Activated CD8-positive, alpha-beta memory T cell treated with anti-CD3 and anti-CD28 coated beads, Interleukin-2, amount 50 U/mL, for 24 hours (primary cell): ENCODE measurements around the gene PCCA.
"Not testable (repeated sequence)": the region's sequence is repeated elsewhere in the genome, so short reads cannot be mapped to it uniquely, and the experiment has no call there.

Source experiments
- DNase-seq: peaks from one replicate; pipeline ENCODE4 v3.0.0-alpha.2; 2020; ENCODE audit errors: extremely low read depth

The PCCA gene

GRCh38 chr13:100508996-100509395 lies 420.1 kb downstream of the PCCA start:
- DNase-seq, result no peak

DNA sequence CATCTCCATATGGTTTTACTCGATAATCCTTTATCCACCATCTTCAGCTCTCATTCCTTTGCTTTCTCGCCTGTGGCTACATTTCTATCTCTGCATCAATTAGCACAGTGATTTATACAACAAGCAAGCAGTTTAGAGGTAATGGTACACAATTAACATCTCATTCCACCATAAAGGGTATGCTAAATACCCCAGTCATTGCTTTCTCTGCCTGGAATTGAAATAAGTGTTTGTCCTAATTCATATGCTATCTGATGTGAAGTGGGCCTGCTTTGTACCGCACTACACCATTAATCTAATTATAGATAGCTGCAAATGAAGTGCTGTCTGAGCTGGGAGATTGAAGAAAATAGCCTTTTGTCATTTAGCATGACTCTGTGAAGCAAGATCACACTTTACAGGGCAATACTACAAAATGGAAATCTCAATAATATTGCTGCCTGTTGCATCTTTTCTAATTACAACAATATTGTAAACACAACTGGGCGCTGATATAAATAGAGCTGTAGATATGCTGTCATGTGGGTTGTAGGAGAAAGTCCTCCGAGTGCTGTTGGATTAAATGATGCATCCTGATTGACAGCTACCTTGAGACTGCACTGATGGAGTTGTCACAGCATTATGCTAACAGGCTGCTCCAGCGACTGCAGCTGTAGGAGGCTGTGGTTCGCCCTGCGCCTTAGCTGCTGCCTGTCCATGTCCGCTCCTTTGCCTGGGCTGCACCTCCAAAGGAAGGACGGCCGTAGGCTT lies 421.5 kb downstream of the PCCA start:
- no peak for DNase-seq

- no peak for DNase-seq
Measured at GRCh38 chr13:100511466-100511865, 422.6 kb downstream of the PCCA start.

- DNase-seq, result no peak
Measured at GRCh38 chr13:100512422-100512821, 423.5 kb downstream of the PCCA start.

DNA sequence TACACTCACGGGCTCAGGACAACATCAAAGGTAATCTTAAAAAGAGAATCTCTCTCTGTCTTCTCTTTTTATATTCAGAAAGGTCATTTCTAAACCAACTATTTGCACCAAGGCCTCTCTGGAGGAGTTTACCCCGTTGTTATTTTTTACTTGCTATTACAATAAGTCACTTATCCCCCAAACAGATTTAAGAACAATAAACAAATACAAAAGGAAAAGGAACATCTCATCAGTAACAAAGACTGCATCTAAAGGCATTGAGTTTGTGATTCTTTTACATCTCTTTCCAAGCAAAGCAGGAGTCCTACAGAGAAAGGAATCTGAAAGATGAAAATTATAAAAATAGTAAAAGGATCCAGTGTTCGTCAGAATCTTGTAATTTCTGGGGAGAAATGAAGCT lies 424.3 kb downstream of the PCCA start:
- DNase-seq, result no peak

- DNase-seq, result no peak
Measured at GRCh38 chr13:100513987-100514670, 425.2 kb downstream of the PCCA start.

- DNase-seq, result peak; percentile 32
Measured at GRCh38 chr13:100514788-100515409, 426.0 kb downstream of the PCCA start.

GRCh38 chr13:100515410-100515800 lies 426.5 kb downstream of the PCCA start:
- no peak for DNase-seq

DNA sequence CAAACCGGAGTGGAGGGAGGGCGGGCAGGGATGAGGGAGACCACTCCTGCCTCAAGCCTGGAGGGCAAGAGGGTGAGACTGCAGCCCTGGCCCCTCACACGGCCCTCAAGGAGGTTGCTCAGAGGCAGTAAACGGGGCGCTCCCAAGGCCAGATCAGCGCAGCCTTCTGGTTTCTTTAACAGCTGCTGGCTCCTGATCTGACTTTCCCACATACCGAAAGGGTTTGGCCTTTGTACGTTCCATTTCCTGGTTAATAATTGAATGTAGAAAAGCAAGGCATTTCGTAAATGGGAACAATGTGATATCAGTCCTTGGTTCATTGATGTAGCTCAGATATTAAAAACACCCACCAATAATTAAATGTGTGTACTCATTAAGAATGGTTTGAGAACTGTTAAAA lies 428.2 kb downstream of the PCCA start:
- DNase-seq, result no peak

DNA sequence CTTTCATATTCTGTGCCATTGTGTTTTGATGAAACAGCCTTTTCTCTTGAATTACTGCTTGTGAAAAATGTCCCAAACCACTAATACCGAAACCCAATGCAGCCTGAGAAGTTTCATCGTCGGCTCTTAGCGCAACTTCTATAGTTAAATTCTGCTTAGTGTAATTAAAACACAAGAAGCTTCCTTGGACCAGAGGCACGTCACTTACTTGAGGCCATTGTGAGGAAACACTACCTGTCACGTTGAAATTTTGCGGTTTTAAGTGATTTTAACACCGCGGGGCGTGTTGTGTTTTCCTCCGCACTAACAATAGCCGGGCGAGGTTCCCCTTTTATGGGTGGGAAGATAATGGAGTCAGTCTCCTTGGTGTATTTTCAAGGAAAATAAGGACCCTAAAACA lies 428.8 kb downstream of the PCCA start:
- no peak for DNase-seq

DNA sequence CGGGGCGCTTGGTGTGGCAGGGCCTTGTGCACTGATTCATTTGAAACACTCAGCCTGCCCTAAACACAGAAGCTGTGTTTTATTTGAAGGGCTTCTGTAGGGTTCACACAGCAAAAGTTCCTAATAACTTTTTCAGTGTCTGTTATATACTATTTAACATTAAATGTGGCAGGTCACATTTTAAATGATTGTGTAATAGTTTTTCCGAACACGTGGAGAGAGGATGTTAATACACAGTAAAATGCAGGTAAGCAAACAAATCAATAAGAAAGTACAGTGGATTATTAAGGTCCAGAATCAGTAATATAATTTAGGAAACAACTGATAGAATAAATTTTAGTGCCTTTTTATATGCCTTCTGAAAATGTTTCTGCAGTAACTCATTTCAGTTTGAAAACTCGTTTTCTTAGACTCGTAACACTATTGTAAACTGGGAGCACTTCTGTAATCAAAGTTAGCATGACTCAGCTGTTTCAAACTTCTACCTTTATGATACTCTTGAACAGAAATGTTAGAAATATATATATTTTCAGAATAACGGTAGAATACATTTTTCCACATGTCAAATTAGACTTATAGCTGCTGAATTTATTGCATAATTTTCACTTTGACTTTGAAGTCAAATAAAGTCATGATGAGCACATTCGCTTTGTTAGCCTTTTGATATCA lies 429.6 kb downstream of the PCCA start:
- no peak for DNase-seq

- DNase-seq, result no peak
Measured at GRCh38 chr13:100519626-100520025, 430.7 kb downstream of the PCCA start.

DNA sequence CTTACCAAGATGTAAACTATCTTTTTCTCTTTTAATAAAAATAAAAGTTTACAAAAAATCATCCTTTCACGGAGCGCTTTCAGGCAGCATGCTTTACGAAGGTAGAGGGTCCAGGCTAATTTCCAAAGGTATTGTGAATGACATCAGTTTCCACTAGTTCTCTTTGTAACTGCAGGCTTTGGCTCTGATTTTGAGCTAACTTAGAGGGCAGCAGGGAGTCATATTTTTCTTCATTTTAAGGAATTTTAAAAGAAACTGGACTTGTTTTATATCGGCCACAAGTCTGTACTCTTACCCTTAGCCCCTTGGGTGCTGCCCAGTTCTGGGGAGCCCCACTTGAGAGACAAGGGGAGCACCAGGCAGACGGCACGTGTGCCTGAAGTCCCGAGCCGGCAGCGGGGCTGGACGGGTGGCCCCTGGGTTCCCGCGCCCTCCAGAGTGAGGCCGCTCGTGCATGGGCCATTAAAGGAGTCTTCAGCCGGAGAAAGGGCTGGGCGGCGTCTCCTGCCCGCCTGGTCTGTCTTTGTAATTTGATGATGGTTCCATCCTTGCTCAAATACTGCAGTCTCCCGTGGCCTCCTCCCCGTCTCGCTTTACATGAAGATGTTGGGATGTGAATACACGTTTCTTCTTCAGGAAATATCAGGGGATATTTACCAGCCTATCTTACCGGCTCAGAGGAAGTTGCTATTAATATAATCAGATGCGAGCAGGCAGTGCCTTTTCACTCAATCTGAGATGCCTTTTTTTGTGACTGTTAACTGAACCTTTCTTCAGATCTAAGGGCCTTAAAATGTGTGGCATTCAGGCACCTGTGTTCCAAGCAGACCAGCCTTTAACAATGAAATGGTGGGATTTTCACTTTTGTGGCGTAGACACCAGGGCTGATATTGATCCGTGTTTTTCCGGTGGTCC lies 432.3 kb downstream of the PCCA start:
- no peak for DNase-seq

DNA sequence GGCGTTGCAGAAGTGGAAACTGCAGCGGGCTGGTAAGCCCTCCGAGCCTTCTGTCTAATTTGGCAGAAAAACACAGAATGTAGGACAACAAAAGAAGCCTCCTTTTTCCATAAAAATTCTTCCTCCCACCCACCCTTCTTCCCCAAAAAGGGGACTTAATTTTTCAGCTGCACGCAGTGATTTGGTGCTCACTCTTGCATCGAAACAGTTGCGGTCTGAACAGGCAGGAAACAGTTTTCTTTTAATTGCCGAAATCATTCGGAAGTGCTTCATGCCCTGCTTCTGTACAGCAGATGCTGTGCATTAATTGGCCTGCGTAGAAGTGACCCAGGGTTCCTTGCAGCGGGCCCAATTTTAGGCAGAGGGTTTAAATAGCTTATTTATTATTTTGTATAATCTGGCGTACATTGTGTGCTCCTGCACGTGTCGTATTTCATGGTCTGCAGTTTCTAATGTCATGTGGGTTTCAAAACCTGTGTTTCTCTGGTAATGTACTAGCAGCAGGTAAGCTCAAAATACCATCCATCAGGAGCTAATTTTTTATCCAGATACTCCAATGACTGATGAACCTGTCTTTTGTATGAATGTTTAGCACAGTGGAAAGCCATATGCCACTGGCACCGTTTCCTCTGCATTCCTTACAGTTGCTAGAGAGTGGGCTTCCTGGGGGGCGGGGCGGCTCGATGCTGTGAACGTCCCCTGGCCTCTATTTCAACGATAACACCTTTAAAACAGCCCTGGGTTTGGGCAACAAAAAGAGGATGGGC lies 433.1 kb downstream of the PCCA start:
- DNase-seq, result no peak

DNA sequence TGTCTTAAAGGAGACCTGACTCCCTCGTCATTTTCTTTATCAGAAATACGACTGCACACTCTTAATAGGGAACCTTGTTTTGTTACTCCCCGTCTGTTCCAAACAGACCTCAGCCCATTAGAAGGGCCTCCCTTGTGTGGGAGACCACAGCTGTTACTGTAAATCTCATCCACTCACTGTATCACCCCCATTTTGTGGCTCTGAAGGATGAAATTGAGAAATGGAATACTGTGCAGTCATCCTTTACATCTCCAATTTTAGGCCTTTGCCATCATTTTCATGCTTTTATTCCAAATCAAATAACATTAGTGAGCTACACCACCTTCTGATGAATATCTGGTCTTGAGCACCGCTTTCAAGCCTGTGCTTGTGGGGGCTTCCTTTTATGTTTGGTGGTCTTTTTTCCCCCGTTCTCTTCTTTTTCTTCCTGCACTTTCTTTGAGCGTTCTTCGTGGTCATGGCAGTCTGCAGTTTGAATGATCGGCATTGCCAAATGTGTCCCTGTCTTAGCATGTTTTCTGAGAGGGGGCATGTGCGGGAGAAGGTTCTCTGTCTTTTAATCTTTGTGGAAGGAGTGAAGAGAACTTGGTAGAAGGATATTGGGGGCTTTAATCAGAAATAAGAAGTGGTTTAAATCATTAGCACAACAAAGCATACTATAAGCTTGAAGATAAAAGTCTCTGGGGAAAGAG lies 433.9 kb downstream of the PCCA start:
- DNase-seq, result no peak

DNA sequence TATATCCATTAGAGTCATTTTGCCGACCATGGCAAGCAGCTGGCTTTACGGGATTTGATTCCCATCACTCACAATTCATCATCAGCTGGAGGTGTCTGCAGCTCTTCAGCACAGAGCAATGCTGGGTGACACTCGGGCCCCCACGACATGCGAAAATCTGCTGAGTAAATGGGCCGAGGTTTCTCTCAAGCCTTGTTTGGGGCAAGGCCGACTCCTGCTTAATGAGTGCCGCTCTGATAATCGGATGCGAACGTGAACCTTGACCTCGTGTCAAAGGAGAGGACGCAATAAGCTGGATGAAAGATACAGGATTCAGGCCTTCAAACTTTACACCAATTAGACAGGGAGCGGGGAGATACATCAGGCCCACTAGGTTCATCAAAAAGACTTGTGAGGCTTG lies 434.5 kb downstream of the PCCA start:
- DNase-seq, result no peak

DNA sequence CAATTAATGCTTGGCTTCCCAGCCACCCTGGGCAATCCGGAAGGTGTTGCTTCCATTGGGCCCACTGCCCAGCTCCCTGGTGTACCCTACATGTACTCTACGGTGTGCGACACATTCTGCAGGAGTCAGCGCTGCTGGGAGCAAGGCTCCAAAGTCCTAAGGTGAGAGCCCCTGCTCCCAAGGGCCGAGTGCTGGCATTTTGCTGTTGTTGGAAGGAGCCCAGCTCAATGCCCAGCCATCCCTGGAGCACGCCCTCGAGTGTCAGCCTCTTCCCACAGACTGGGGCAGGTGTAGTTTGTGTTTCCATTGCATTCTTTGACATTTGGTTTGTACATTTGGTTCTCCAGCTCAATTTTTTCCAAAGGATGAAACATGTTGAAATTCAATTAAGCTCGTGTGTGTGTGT lies 435.1 kb downstream of the PCCA start:
- no peak for DNase-seq

GRCh38 chr13:100524688-100525087 lies 435.8 kb downstream of the PCCA start:
- DNase-seq, result not testable (repeated sequence)

GRCh38 chr13:100525453-100526317 lies 436.8 kb downstream of the PCCA start:
- DNase-seq, result no peak
